ENCODE results near the gene FCAMR.

Gene FCAMR

DNA sequence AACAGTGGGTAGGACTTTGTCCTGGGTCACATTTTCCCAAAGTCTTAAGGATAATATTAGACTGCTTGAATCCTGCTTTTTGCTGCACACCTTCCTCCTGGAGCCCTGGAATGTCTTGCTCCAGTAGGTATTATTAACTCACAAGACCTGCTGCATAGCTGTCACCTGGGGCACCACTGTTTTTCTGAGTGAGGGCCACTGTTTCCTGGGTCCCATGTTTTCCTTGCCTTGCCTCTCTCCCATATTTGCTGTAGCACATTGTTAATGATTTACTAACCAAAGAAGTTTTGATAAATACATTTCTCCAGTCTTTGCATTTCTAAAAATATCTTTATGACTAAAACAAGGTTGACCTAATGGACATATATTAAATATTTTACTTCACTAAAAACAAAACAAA lies 22.5 kb upstream of the FCAMR start:
- no peak overlapping the region for H3K27ac ChIP-seq (ENCODE audit: low read depth, low read length)
- no peaks in the 10 kb centered on the region for H3K4me1 ChIP-seq (ENCODE audit: insufficient read depth, low read length)
- H3K9ac ChIP-seq (ENCODE audit: low read depth, low read length), result no peak overlapping the region
- H3K27me3 ChIP-seq (ENCODE audit: insufficient read depth, low read length), result no peaks in the 10 kb centered on the region
- H3K4me3 ChIP-seq (ENCODE audit: low read length), result no peak overlapping the region
- no peaks in the 10 kb centered on the region for H3K9me3 ChIP-seq (ENCODE audit: insufficient read depth, low read depth, low read length)
- H3K36me3 ChIP-seq (ENCODE audit: insufficient read depth, low read length), result no peaks in the 10 kb centered on the region

DNA sequence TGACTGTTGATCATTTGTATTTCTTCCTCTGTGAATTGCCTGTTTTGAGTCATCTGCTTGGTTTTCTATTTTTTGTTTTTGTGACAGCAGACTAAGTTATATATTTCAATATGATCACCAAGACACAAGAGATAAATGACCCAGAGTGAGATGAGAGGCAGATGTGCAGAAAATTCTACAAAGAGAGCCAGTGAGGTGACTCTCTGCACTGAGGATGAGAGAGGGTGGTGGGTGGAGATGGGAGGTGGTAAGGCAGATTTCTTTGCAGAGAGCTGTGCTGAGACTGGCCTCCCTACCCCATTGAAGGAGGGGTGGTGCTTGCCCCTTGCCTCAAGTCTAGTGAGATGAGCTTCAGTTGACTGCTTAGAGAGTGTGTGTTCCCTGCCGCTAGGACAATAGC lies 17.6 kb upstream of the FCAMR start:
- peaks cover 12% of the 10 kb centered on the region for H3K27me3 ChIP-seq (ENCODE audit: insufficient read depth, low read length)
- no peaks in the 10 kb centered on the region for H3K9me3 ChIP-seq (ENCODE audit: insufficient read depth, low read depth, low read length)
- H3K36me3 ChIP-seq (ENCODE audit: insufficient read depth, low read length), result no peaks in the 10 kb centered on the region
- WGBS, result 89% methylated on average over 1 of the region's 1 CpG
- no peak overlapping the region for H3K4me3 ChIP-seq (ENCODE audit: low read length)
- H3K9ac ChIP-seq (ENCODE audit: low read depth, low read length), result no peak overlapping the region
- peaks cover 13% of the 10 kb centered on the region; the same call in 1 of the 2 replicates for H3K4me1 ChIP-seq (ENCODE audit: insufficient read depth, low read length)
- no peak overlapping the region for H3K27ac ChIP-seq (ENCODE audit: low read depth, low read length)

GRCh38 chr1:206986885-206987284 lies 16.6 kb upstream of the FCAMR start:
- Histone ChIP-seq H3K9ac (ENCODE audit: low read depth, low read length) (no peak overlapping the region), H3K4me1 (ENCODE audit: insufficient read depth, low read length) (peaks cover 22% of the 10 kb centered on the region), H3K36me3 (ENCODE audit: insufficient read depth, low read length) (no peaks in the 10 kb centered on the region), H3K9me3 (ENCODE audit: insufficient read depth, low read depth, low read length) (no peaks in the 10 kb centered on the region), H3K27me3 (ENCODE audit: insufficient read depth, low read length) (peaks cover 12% of the 10 kb centered on the region), H3K4me3 (ENCODE audit: low read length) (no peak overlapping the region), H3K27ac (ENCODE audit: low read depth, low read length) (no peak overlapping the region)
- 94% methylated on average over 3 of the region's 3 CpGs for WGBS

DNA sequence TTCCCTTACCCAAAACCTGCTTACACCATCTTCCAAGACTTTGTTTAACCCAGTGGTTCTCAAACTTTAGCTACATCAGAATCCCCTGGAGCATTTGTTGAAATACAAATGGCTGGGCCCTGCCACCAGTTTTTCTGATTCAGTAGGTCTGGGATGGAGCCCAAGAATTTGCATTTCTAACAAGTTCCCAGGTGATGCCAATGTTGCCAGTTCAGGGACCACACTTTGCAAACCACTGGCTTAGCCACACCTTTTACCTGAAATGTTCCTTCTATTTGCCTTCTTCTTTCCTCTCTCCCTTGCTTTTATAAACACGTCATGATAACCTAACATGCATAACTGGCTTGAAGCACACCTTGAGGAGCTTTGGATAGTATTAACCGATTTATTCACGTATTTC lies 16.1 kb upstream of the FCAMR start:
- Histone ChIP-seq H3K36me3 (ENCODE audit: insufficient read depth, low read length) (no peaks in the 10 kb centered on the region), H3K4me3 (ENCODE audit: low read length) (no peak overlapping the region), H3K4me1 (ENCODE audit: insufficient read depth, low read length) (peaks cover 23% of the 10 kb centered on the region), H3K9me3 (ENCODE audit: insufficient read depth, low read depth, low read length) (no peaks in the 10 kb centered on the region), H3K27me3 (ENCODE audit: insufficient read depth, low read length) (peaks cover 12% of the 10 kb centered on the region), H3K27ac (ENCODE audit: low read depth, low read length) (no peak overlapping the region), H3K9ac (ENCODE audit: low read depth, low read length) (no peak overlapping the region)
- WGBS, result 88% methylated on average over 3 of the region's 3 CpGs

DNA sequence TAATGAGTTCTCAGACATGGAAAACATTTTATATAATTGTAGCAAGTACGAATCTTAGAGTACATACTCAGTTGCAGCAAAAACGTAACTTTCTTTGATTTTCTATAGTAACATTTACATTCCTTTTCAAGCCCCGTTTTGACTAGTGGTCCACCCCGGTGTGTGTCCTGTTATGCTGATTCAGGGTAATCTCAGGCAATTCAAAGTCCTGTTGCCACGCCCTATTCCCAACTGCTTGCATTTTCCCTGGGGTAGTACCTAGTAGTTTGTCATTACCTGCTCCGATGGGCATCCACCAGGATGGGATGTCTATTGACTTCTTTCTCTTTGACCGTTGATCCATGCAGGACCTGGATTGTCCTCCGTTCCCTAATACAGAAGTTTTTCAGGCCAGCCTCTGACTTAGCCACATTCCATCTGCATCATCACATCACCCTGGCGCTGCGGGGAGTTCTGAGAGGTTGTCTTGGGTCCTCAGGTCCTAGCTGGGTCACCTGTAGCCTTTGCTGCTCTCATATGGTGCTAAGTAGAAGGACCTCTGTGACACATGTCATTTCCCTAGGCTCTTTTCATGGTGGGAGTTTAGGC lies 15.0 kb upstream of the FCAMR start:
- Histone ChIP-seq H3K4me3 (ENCODE audit: low read length) (no peak overlapping the region), H3K9ac (ENCODE audit: low read depth, low read length) (no peak overlapping the region), H3K27me3 (ENCODE audit: insufficient read depth, low read length) (peaks cover 12% of the 10 kb centered on the region), H3K36me3 (ENCODE audit: insufficient read depth, low read length) (no peaks in the 10 kb centered on the region), H3K27ac (ENCODE audit: low read depth, low read length) (no peak overlapping the region), H3K9me3 (ENCODE audit: insufficient read depth, low read depth, low read length) (no peaks in the 10 kb centered on the region), H3K4me1 (ENCODE audit: insufficient read depth, low read length) (peaks cover 23% of the 10 kb centered on the region)
- 28% methylated on average over 10 of the region's 10 CpGs for WGBS

- Histone ChIP-seq H3K9ac (ENCODE audit: low read depth, low read length) (no peak overlapping the region), H3K27me3 (ENCODE audit: insufficient read depth, low read length) (peaks cover 12% of the 10 kb centered on the region), H3K4me1 (ENCODE audit: insufficient read depth, low read length) (peaks cover 23% of the 10 kb centered on the region), H3K9me3 (ENCODE audit: insufficient read depth, low read depth, low read length) (no peaks in the 10 kb centered on the region), H3K36me3 (ENCODE audit: insufficient read depth, low read length) (no peaks in the 10 kb centered on the region), H3K4me3 (ENCODE audit: low read length) (no peak overlapping the region), H3K27ac (ENCODE audit: low read depth, low read length) (no peak overlapping the region)
- WGBS, result 25% methylated on average over 4 of the region's 4 CpGs
Observed at GRCh38 chr1:206982216-206982615, 12.0 kb upstream of the FCAMR start.

DNA sequence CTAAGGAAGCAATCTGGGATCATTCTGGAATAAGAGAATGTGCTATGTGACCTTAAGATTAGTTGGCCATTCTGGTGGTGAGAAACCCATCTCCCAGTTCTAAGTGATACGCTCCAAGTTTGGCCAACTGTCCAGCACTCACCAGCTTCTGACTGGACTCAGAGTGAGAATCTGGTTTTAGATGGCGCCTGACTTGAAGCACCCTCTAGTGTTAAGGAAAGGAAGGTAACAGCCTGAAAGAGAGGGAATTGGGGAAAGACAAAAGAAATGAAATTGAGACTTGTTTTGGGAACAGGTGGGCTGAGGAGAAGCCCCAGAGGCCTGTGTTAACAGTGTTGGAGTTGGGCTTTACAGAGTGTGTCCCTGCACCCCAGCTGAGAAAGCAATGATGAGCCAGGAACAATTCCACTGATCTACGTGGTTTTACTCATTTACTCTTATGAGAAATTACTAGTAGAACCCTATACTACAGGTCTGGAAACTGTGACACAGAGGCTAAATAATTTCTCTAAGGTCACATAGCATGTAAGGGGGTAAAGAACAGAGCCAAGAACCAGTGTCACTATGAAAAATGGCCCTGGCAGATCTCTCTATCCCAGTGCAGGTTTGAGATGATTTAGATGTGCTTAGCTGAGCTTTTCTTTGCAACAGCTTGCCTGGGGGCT lies 9.3 kb upstream of the FCAMR start:
- 68% methylated on average over 3 of the region's 3 CpGs for WGBS
- no peak overlapping the region for H3K9ac ChIP-seq (ENCODE audit: low read depth, low read length)
- H3K9me3 ChIP-seq (ENCODE audit: insufficient read depth, low read depth, low read length), result no peaks in the 10 kb centered on the region
- H3K4me3 ChIP-seq (ENCODE audit: low read length), result no peak overlapping the region
- H3K27ac ChIP-seq (ENCODE audit: low read depth, low read length), result no peak overlapping the region
- H3K36me3 ChIP-seq (ENCODE audit: insufficient read depth, low read length), result no peaks in the 10 kb centered on the region
- H3K27me3 ChIP-seq (ENCODE audit: insufficient read depth, low read length), result no peaks in the 10 kb centered on the region
- H3K4me1 ChIP-seq (ENCODE audit: insufficient read depth, low read length), result peaks cover 10% of the 10 kb centered on the region

DNA sequence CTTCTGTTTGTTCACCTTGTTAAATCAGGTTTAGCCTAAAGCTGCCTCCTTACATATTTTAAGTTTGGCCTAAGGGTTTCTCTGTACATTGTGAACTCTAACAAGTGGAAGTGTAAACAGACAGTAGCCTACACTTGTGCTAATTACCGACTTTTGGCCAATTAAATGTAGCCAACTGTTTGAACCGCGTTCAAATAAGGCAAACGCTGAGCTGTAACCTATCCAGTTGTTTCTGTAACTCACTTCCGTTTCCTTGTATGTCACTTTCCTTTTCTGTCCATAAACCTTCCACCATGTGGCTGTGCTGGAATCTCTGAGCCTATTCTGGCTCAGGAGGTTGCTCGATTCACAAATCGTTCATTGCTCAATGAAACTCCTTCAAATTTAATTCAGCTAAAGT lies 8.0 kb upstream of the FCAMR start:
- H3K36me3 ChIP-seq (ENCODE audit: insufficient read depth, low read length), result no peaks in the 10 kb centered on the region
- H3K9me3 ChIP-seq (ENCODE audit: insufficient read depth, low read depth, low read length), result no peaks in the 10 kb centered on the region
- H3K4me1 ChIP-seq (ENCODE audit: insufficient read depth, low read length), result peaks cover 10% of the 10 kb centered on the region
- WGBS, result 95% methylated on average over 7 of the region's 7 CpGs
- H3K4me3 ChIP-seq (ENCODE audit: low read length), result no peak overlapping the region
- H3K9ac ChIP-seq (ENCODE audit: low read depth, low read length), result no peak overlapping the region
- H3K27ac ChIP-seq (ENCODE audit: low read depth, low read length), result no peak overlapping the region
- no peaks in the 10 kb centered on the region for H3K27me3 ChIP-seq (ENCODE audit: insufficient read depth, low read length)

- whole genome bisulfite sequencing, result 100% methylated on average over 1 of the region's 1 CpG
- Histone ChIP-seq H3K9me3 (ENCODE audit: insufficient read depth, low read depth, low read length) (no peaks in the 10 kb centered on the region), H3K36me3 (ENCODE audit: insufficient read depth, low read length) (no peaks in the 10 kb centered on the region), H3K27ac (ENCODE audit: low read depth, low read length) (no peak overlapping the region), H3K4me1 (ENCODE audit: insufficient read depth, low read length) (no peaks in the 10 kb centered on the region), H3K4me3 (ENCODE audit: low read length) (no peak overlapping the region), H3K27me3 (ENCODE audit: insufficient read depth, low read length) (no peaks in the 10 kb centered on the region), H3K9ac (ENCODE audit: low read depth, low read length) (no peak overlapping the region)
Observed at GRCh38 chr1:206975306-206975705, 5.0 kb upstream of the FCAMR start.

- Histone ChIP-seq H3K27ac (ENCODE audit: low read depth, low read length) (no peak overlapping the region), H3K9me3 (ENCODE audit: insufficient read depth, low read depth, low read length) (no peaks in the 10 kb centered on the region), H3K9ac (ENCODE audit: low read depth, low read length) (no peak overlapping the region), H3K4me3 (ENCODE audit: low read length) (no peak overlapping the region), H3K4me1 (ENCODE audit: insufficient read depth, low read length) (no peaks in the 10 kb centered on the region), H3K27me3 (ENCODE audit: insufficient read depth, low read length) (no peaks in the 10 kb centered on the region), H3K36me3 (ENCODE audit: insufficient read depth, low read length) (no peaks in the 10 kb centered on the region)
- WGBS, result 92% methylated on average over 3 of the region's 3 CpGs
Observed at GRCh38 chr1:206974140-206974539, 3.9 kb upstream of the FCAMR start.

- Histone ChIP-seq H3K4me3 (ENCODE audit: low read length) (no peak overlapping the region), H3K27ac (ENCODE audit: low read depth, low read length) (no peak overlapping the region), H3K9me3 (ENCODE audit: insufficient read depth, low read depth, low read length) (no peaks in the 10 kb centered on the region), H3K36me3 (ENCODE audit: insufficient read depth, low read length) (no peaks in the 10 kb centered on the region), H3K27me3 (ENCODE audit: insufficient read depth, low read length) (no peaks in the 10 kb centered on the region), H3K9ac (ENCODE audit: low read depth, low read length) (no peak overlapping the region), H3K4me1 (ENCODE audit: insufficient read depth, low read length) (no peaks in the 10 kb centered on the region)
- 76% methylated on average over 2 of the region's 2 CpGs for WGBS
Observed at GRCh38 chr1:206972728-206973127, 2.5 kb upstream of the FCAMR start.

Data from HUES64 (cell line).